GM21529 (cell line): ENCODE data around the gene ADAMTS9.

Experiments used
- ATAC-seq: cut with Tn5 transposase; IDR thresholded peaks from one replicate; pipeline ENCODE4 v1.9.1; 2021; ENCODE audit not compliant: unreplicated experiment

Gene ADAMTS9

DNA sequence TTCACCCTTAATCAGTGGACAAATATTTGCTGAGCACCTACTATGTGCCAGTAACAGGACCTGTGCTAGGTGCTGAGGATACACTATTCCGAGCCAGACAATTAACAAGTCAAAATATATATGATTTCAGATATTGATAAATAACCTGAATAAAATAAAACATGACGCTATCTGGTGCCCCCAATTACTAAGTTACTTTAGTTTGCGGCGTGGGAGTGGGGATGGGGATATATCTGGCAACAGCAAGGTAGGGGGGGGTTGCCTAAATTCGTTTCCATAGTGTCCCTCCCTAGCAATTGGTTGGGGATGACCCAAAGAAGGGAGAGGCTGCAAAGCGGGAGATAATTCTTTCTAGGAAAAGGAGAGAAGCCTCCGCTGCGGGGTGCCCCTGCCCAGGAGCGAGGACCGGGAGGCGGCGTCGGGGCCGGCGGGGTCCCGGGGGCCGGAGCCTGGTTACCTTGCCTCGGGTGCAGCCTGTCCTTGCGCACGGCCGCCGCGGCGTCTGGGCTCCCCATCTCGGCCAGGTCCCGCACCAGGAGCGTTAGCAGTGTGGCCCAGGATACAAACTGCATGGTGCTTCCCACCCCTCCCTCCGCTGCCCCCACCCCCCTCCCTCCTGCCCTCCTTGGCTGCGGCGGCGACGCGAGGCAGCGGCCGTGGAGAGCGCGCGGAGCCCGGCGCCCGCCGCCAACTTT is 567 bp downstream of the ADAMTS9 start:
- ATAC-seq = no peak

GRCh38 chr3:64686446-64686908 is 1.3 kb downstream of the ADAMTS9 start:
- ATAC-seq = no peak

- no peak for ATAC-seq
These were observed 1.9 kb downstream of the ADAMTS9 start for GRCh38 chr3:64685800-64686445.

GRCh38 chr3:64685331-64685799 is 2.4 kb downstream of the ADAMTS9 start:
- ATAC-seq = no peak

DNA sequence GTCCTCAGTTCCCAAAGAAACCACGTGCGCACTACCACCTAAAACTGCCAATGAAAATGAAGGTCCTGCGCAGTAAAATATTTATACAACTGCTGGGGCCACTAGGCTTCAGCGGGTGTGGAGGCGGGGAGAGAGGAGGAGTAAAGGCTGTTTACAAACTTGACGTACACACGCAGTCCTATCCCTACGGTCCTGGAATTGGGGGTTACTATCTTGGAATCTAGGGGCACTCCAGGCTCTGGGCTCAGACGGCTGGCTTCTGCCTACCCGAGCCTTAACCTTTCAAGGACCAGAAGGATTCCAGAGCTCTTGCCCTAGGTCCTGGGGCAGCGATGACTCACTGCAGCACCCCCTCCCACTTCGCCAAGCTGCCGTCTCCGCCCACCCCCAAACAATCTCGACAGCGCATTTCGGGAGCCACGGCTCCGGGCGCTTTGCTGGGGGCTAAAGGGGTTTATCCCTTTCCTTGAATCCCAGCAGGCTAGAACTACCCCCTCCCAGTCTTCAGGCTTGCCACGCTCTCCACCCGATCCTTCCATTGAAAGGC is 3.0 kb downstream of the ADAMTS9 start:
- no peak for ATAC-seq

GRCh38 chr3:64681827-64682226 is 6.0 kb downstream of the ADAMTS9 start:
- ATAC-seq = no peak

- no peak for ATAC-seq
These were observed 6.8 kb downstream of the ADAMTS9 start for GRCh38 chr3:64681015-64681414.

GRCh38 chr3:64680334-64680733 is 7.5 kb downstream of the ADAMTS9 start:
- ATAC-seq = no peak

DNA sequence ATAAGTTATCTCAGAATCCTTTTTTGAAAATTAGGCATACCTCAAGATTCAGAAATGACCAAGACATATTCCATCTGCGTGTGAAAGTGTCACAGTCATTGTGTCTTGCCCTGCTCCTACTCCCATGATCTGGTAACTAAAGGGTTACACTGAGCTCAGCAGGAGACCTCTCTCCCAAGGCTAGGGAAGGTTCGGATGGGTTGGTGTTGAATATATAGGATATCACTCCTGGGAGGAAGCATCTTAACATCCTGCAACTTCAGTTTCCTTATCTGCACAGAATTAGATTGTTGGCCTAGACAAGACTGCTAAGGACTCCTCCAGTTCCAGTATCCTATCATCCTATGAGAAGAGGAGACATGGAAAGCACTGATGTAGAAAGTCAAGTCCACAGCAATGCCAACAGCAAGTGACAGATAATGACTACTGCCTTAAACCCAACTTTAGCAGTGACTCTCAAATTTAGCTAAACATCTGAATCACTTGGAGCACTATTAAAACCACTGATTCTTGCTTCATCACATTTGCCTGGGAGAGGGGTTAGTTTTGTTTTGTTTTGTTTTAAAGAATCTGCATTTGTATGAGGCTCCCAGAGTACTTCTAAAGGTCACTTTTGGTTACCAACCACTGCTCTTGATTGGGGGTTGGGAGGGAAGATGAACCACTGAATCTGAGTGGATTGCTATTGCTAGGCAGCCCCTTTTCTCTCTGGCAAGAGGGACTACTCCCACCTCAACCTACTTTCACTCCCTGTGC is 9.7 kb downstream of the ADAMTS9 start:
- ATAC-seq = no peak

DNA sequence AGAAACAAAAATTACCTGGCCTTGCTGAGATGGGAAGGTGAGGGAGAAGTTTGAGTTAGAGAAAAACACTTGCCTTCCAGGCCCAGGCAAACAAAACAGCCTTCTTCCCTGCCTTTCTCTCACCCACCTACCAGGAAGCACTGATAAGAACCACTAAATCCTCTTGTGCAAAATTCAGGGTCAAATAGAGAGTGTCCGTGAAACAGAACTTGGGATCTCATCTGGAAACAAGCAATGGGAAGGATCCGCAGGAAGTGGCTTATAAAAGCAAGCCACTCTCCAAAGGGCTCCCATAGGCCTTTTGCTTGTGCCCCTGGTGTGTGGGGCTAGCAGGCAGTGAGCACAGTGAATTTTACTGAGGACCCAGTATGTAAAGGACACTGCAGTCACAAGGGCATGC is 11.0 kb downstream of the ADAMTS9 start:
- no peak for ATAC-seq

GRCh38 chr3:64675687-64676247 is 12.0 kb downstream of the ADAMTS9 start:
- no peak for ATAC-seq

GRCh38 chr3:64674591-64675076 is 13.2 kb downstream of the ADAMTS9 start:
- ATAC-seq = no peak

- no peak for ATAC-seq
These were observed 14.6 kb downstream of the ADAMTS9 start for GRCh38 chr3:64673159-64673715.

- no peak for ATAC-seq
These were observed 19.0 kb downstream of the ADAMTS9 start for GRCh38 chr3:64668582-64669510.

GRCh38 chr3:64667887-64668581 is 19.8 kb downstream of the ADAMTS9 start:
- ATAC-seq = no peak

DNA sequence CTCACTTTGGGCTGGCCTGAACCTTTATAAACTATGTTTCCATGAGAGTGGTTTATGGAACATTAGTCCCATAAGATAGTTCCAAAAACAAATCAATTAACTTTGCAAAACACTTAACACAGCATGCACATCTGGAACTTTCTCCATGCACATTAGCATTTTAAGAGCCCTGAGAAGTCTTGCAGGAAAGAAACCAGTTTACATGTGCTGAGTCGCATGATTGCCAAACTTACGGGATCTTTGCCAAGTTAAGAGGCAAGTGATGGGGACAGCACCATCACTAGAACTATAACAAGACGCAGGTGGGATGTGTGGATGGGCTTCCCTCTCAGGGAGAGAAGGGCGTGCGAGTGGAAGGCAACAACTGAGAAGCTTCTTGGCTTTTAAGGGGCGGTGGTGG is 20.7 kb downstream of the ADAMTS9 start:
- ATAC-seq = no peak

- no peak for ATAC-seq
These were observed 21.6 kb downstream of the ADAMTS9 start for GRCh38 chr3:64666171-64666588.

DNA sequence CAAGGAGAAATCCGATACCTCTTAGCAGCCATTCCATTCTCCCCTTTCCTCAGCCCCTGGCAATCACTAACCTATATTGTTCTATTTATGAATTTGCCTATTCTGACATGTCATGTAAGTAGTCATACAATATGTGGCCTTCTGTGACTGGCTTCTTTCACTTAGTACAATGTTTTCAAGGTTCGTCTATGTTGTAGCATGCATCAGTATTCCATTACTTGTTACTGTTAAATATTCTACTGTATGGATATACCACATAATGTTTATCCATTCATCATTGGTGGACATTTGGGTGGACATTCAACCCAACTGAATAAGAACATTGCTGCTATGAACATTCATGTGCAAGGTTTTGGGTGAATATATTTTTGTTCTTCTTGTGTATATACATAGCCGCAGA is 23.4 kb downstream of the ADAMTS9 start:
- no peak for ATAC-seq

GRCh38 chr3:64659617-64659978 is 28.2 kb downstream of the ADAMTS9 start:
- no peak for ATAC-seq
